Thyroid gland (tissue), 4 donors: ENCODE results near the gene PITPNB. TPM values are rescaled to one million over a fixed set of nuclear protein-coding genes. Genes with fewer than 3 reads are reported as not detected.

Source experiments
- DNase-seq, 2 donors: peaks; one replicate each; pipeline ENCODE4 v3.0.0-alpha.2; 2019
- H3K27ac ChIP-seq, 3 donors: fragments of 200-600 bp; sonication (generic); 1 replicate in 2 of 3; 2 replicates in 1 of 3; pipeline ENCODE4 v1.5.1; 2016 to 2019; ENCODE audit warnings: mild to moderate bottlenecking in 1 of 3, moderate library complexity in 1 of 3
- H3K27me3 ChIP-seq: fragments of 200-600 bp; sonication (generic); one replicate; pipeline ENCODE4 v1.5.1; 2019
- H3K36me3 ChIP-seq, 2 donors: fragments of 200-600 bp; sonication (generic); one replicate each; pipeline ENCODE4 v1.5.1; 2016 to 2019
- H3K4me1 ChIP-seq, 2 donors: fragments of 200-600 bp; sonication (generic); one replicate each; pipeline ENCODE4 v1.5.1; 2017 to 2019
- H3K4me3 ChIP-seq, 3 donors: fragments of 200-600 bp; sonication (generic); replicated peaks in 1 of 3; 1 replicate in 2 of 3; 2 replicates in 1 of 3; pipeline ENCODE4 v1.5.1; 2016; ENCODE audit warnings: mild to moderate bottlenecking in 1 of 3
- H3K9me3 ChIP-seq: fragments of 200-600 bp; sonication (generic); one replicate; pipeline ENCODE4 v1.5.1; 2017
- CTCF ChIP-seq, 6 experiments: fragments of 200-600 bp in 3 of 6; fragments of 450-650 bp in 3 of 6; sonication (generic) in 3 of 6; IDR thresholded peaks; one replicate each; pipeline ENCODE4 v1.5.1; 2016 to 2019; ENCODE audit warnings: antibody characterized with exemption in 6 of 6, mild to moderate bottlenecking in 2 of 6, inconsistent platforms in 1 of 6, moderate library complexity in 1 of 6
- POLR2A ChIP-seq, 2 donors: fragments of 450-650 bp; IDR thresholded peaks; one replicate each; pipeline ENCODE4 v1.6.1; 2017; ENCODE audit warnings: antibody characterized with exemption in 2 of 2, mild to moderate bottlenecking in 2 of 2, moderate library complexity in 1 of 2
- WGBS, 2 donors: methylation state at CpG; one replicate each; pipeline ENCODE4 v1.1.5; 2017; 5-methylcytosine and 5-hydroxymethylcytosine counted together
- intact Hi-C: fragments of 100-400 bp; cut with DNase I; formaldehyde crosslinking; loops from one replicate; pipeline ENCODE4 v1.15.1; 2023
- total RNA-seq, 4 donors: library from RNA; depleted of rRNA; stranded (reverse); fragments of >200 nt; gene quantifications; one replicate each; pipeline ENCODE4 v1.2.3, GENCODE V29; 2016

PITPNB gene
- total RNA-seq, 4 donors from 2014 or later: 30.7 to 54.4 (median 42.6) TPM

- Histone ChIP-seq H3K9me3 (no peaks in the 10 kb centered on the region), H3K4me3 (no peak overlapping the region), H3K36me3 (no peaks in the 10 kb centered on the region), H3K4me1 (no peaks in the 10 kb centered on the region), H3K27ac (no peak overlapping the region), H3K27me3 (no peaks in the 10 kb centered on the region)
- intact Hi-C loops: no loop called here
- 94 to 96% methylated on average over 6 to 7 of the region's 7 CpGs for WGBS, 2 donors
- DNase-seq: no peak
- TF ChIP-seq CTCF (IDR thresholded peaks at IDR 0.05) (no peak), POLR2A (IDR thresholded peaks at IDR 0.05) (no peak)
Measured at GRCh38 chr22:27840436-27840835, 78.6 kb downstream of the PITPNB start.

GRCh38 chr22:27839057-27839660 is 79.9 kb downstream of the PITPNB start:
- Histone ChIP-seq H3K27ac (no peak overlapping the region), H3K4me3 (no peak overlapping the region), H3K36me3 (no peaks in the 10 kb centered on the region), H3K9me3 (no peaks in the 10 kb centered on the region), H3K4me1 (no peaks in the 10 kb centered on the region), H3K27me3 (no peaks in the 10 kb centered on the region)
- no peak for DNase-seq
- intact Hi-C loops: no loop called here
- TF ChIP-seq POLR2A (IDR thresholded peaks at IDR 0.05) (no peak), CTCF (IDR thresholded peaks at IDR 0.05) (no peak)
- WGBS, 2 donors: 85% methylated on average over 13 of the region's 13 CpGs

GRCh38 chr22:27836181-27836580 is 82.9 kb downstream of the PITPNB start:
- Histone ChIP-seq H3K27ac (no peak overlapping the region), H3K36me3 (no peaks in the 10 kb centered on the region), H3K4me1 (no peaks in the 10 kb centered on the region), H3K27me3 (no peaks in the 10 kb centered on the region), H3K9me3 (no peaks in the 10 kb centered on the region), H3K4me3 (no peak overlapping the region)
- no peak for TF ChIP-seq CTCF (IDR thresholded peaks at IDR 0.05)
- TF ChIP-seq POLR2A (IDR thresholded peaks at IDR 0.05): no peak
- 66 to 68% methylated on average over 7 to 10 of the region's 10 CpGs for WGBS, 2 donors
- no peak for DNase-seq
- intact Hi-C loops: no loop called here

- Histone ChIP-seq H3K27ac (no peak overlapping the region), H3K36me3 (no peaks in the 10 kb centered on the region), H3K9me3 (no peaks in the 10 kb centered on the region), H3K4me1 (no peaks in the 10 kb centered on the region), H3K4me3 (no peak overlapping the region), H3K27me3 (no peaks in the 10 kb centered on the region)
- WGBS, 2 donors: 80 to 91% methylated on average over 6 of the region's 6 CpGs
- DNase-seq: no peak
- no peak for TF ChIP-seq POLR2A (IDR thresholded peaks at IDR 0.05)
- no peak for TF ChIP-seq CTCF (IDR thresholded peaks at IDR 0.05)
- intact Hi-C loops: no loop called here
Measured at GRCh38 chr22:27835446-27835845, 83.6 kb downstream of the PITPNB start.

- WGBS, 2 donors: 89 to 92% methylated on average over 16 to 19 of the region's 20 CpGs
- Histone ChIP-seq H3K9me3 (no peaks in the 10 kb centered on the region), H3K36me3 (no peaks in the 10 kb centered on the region), H3K4me1 (no peaks in the 10 kb centered on the region), H3K27me3 (no peaks in the 10 kb centered on the region), H3K27ac (no peak overlapping the region), H3K4me3 (no peak overlapping the region)
- intact Hi-C loops: no loop called here
- TF ChIP-seq POLR2A (IDR thresholded peaks at IDR 0.05) (no peak), CTCF (IDR thresholded peaks at IDR 0.05) (no peak)
- DNase-seq: no peak
Measured at GRCh38 chr22:27834364-27835185, 84.5 kb downstream of the PITPNB start.
